ENCODE results near the gene MEGF8.

The MEGF8 gene

GRCh38 chr19:42286349-42287016 lies 39.0 kb upstream of the MEGF8 start:
- DNase-seq = no peak

- no peak for DNase-seq
Measured at GRCh38 chr19:42287017-42287826, 38.2 kb upstream of the MEGF8 start.

- DNase-seq = no peak
Measured at GRCh38 chr19:42287827-42288107, 37.7 kb upstream of the MEGF8 start.

- DNase-seq = no peak
Measured at GRCh38 chr19:42288387-42288786, 37.0 kb upstream of the MEGF8 start.

- DNase-seq = no peak
Measured at GRCh38 chr19:42288881-42289555, 36.4 kb upstream of the MEGF8 start.

- no peak for DNase-seq
Measured at GRCh38 chr19:42289556-42290041, 35.8 kb upstream of the MEGF8 start.

- DNase-seq = no peak
Measured at GRCh38 chr19:42290136-42290522, 35.3 kb upstream of the MEGF8 start.

- peak; percentile 24 to 27 for DNase-seq
Measured at GRCh38 chr19:42290523-42291434, 34.7 kb upstream of the MEGF8 start.

GRCh38 chr19:42291435-42291810 lies 34.0 kb upstream of the MEGF8 start:
- no peak for DNase-seq

- DNase-seq = no peak
Measured at GRCh38 chr19:42292042-42292960, 33.1 kb upstream of the MEGF8 start.

GRCh38 chr19:42292963-42293362 lies 32.5 kb upstream of the MEGF8 start:
- DNase-seq = no peak

GRCh38 chr19:42293540-42293939 lies 31.9 kb upstream of the MEGF8 start:
- DNase-seq = no peak

GRCh38 chr19:42293948-42294347 lies 31.5 kb upstream of the MEGF8 start:
- no peak for DNase-seq

- DNase-seq = no peak
Measured at GRCh38 chr19:42294471-42295137, 30.8 kb upstream of the MEGF8 start.

GRCh38 chr19:42295342-42295741 lies 30.1 kb upstream of the MEGF8 start:
- no peak for DNase-seq

GRCh38 chr19:42295831-42296525 lies 29.5 kb upstream of the MEGF8 start:
- DNase-seq = peak; percentile 64 to 74

GRCh38 chr19:42297039-42297438 lies 28.4 kb upstream of the MEGF8 start:
- no peak for DNase-seq

- no peak for DNase-seq
Measured at GRCh38 chr19:42301646-42302203, 23.7 kb upstream of the MEGF8 start, which contains the start of gene PRR19. PRR19 (plus strand) TSS chr19:42302132; CDS start chr19:42309585, 7,453 bp downstream.

GRCh38 chr19:42303101-42303464 lies 22.4 kb upstream of the MEGF8 start:
- DNase-seq = no peak

- DNase-seq = no peak
Measured at GRCh38 chr19:42303876-42304275, 21.6 kb upstream of the MEGF8 start.
